Stomach (tissue), 4 donors: ENCODE data around the gene MAP2K4.

Experiments
- CTCF ChIP-seq, 7 experiments: fragments of 450-650 bp in 4 of 7; fragments of 200-600 bp in 3 of 7; sonication (generic) in 3 of 7; IDR thresholded peaks; one replicate each; pipeline ENCODE4 v1.5.1; 2016 to 2019; ENCODE audit warnings: antibody characterized with exemption in 7 of 7, control low read depth in 2 of 7, mild to moderate bottlenecking in 1 of 7
- EP300 ChIP-seq: sonication (generic); formaldehyde crosslinking; IDR thresholded peaks from one replicate; pipeline ENCODE4 v1.6.1; 2017; ENCODE audit warnings: antibody characterized with exemption
- POLR2A ChIP-seq, 4 donors: fragments of 450-650 bp; IDR thresholded peaks; one replicate each; pipeline ENCODE4 v1.6.1; 2016; ENCODE audit warnings: antibody characterized with exemption in 4 of 4, control low read depth in 2 of 4, mild to moderate bottlenecking in 1 of 4, moderate library complexity in 1 of 4
- POLR2AphosphoS5 ChIP-seq, 3 donors: sonication (generic); formaldehyde crosslinking; IDR thresholded peaks; one replicate each; pipeline ENCODE4 v1.6.1; 2016; ENCODE audit warnings: antibody characterized with exemption in 3 of 3

GRCh38 chr17:11997972-11998233, 22.8 kb upstream of the MAP2K4 start:
- TF ChIP-seq POLR2A (IDR thresholded peaks at IDR 0.05) (no peak), CTCF (IDR thresholded peaks at IDR 0.05) (no peak), POLR2AphosphoS5 (IDR thresholded peaks at IDR 0.05) (no peak), EP300 (no peak)
